GM21825 (cell line): Measurements from ENCODE around the gene HES2.
"Not testable (repeated sequence)": the region's sequence is repeated elsewhere in the genome, so short reads cannot be mapped to it uniquely, and the experiment has no call there.

ENCODE experiments used
- ATAC-seq: cut with Tn5 transposase; IDR thresholded peaks from one replicate; pipeline ENCODE4 v1.9.1; 2021; ENCODE audit warnings: mild to moderate bottlenecking, moderate library complexity; ENCODE audit not compliant: unreplicated experiment

The HES2 gene, protein sequence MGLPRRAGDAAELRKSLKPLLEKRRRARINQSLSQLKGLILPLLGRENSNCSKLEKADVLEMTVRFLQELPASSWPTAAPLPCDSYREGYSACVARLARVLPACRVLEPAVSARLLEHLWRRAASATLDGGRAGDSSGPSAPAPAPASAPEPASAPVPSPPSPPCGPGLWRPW

DNA sequence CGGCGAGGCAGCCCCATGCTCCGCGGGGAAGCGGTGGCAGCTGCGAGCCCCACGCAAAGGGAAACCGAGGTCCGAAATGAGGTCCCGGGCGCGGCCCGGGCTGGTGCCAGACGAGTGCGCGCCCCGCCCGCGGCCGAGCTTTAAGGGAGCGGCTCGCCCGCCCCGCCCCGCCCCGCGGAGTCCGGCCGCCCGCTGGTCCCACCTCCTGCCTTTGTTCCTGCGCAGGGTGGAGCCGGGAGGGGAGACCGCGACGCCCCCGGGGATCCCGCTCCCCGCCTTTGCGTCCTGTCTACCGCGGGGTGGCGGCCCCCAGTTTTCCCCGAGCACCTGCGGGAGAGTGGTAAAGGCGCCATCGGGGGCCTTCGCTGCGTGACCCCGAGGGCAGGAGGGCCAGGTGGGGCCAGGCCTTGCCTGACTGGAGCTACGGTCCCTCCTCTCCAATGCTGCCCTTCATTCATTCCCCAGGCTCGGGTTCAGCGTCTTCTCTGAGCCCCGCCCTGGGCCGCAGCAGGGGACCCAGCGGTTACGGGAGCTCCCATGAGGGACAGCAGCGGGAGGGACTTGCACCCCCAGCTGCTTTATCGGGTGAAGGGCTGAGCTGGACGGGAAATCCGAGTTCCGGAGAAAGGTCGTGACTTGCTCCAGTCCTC is at the start of gene HES2:
Gene HES2, minus strand, starts transcription at position 116 of the 650 bp plus-strand sequence. Its CDS starts 99 bp downstream, at position 17.
- ATAC-seq = no peak

DNA sequence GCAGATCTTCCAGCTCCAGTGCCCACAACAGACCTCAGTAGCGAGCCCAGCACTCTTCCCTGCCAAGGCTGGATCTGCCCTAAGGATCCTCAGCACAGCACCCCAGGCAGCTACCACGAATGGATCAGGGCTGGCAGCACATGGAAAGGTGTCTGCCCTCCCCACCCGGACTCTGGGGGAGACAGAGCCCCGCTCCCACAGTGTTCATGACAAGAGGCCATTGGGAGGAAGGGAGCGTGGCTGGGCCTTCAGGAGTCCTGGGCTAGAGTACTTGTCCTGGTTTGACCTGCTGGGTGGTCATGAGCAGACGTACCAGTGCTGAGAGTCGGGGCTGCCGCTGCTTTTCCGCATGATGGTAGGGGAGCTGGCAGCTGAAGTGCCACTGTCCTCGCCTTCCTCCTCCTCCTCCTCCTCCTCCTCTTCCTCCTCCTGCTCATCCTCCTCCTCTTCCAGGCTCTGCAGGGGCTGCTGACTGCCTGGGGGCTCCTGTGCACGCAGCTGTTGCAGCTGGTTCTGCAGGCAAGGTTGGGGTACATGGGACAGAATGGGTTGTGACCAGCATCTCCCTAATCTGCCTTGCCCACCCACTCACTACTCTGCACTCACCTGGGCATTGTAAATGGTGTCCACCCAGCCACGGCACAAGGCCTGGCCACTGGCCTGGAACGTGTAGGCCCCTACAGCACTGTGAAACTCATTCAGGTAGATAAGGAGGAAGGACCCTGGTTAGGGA is 49.2 kb upstream of the HES2 start:
- ATAC-seq = no peak

DNA sequence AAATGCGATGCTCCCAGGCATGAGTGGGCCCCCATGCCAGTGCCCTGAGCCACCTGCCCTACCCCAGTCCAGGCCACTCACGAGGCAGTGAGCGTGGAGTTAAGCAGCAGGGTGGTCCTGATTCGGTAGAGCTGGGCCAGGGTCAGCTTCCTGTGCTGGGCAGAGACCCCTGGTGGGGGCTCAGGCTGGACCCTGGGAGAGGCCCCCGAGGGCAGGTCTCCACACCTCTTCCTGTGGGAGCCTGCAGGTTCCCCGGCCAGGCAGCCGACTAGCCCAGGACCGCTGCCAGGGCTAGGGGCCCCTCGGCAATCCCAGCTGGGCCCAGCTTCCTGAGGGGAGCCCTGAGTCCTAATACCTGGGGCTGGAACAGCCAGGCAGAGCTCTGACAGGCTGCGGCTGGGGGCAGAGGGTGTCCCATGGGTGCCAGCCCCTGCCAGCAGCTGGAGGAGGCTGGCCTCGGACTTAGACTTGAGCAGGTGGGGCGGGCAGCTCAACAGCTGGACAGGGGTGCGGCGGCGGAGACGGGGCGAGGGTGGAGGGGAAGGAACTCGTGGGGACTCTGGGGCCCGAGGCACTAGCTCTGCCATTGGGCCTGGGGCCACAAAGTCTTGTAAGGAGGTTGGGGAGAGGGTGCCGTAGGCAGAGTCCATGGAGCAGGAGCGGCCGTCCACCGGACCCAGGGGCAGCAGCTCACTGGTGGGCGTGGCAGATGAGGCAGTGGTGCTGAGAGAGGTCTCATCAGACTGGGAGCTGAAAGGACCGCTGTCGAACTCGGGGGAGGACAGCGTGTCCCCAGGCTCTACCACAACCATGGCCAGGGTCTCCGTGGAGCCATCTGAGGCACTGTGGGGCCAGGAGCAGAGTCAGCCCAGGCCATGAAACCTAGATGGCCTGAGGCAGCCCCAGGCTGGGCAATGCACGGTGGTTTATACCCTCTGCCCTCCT is 48.3 kb upstream of the HES2 start:
- no peak for ATAC-seq

DNA sequence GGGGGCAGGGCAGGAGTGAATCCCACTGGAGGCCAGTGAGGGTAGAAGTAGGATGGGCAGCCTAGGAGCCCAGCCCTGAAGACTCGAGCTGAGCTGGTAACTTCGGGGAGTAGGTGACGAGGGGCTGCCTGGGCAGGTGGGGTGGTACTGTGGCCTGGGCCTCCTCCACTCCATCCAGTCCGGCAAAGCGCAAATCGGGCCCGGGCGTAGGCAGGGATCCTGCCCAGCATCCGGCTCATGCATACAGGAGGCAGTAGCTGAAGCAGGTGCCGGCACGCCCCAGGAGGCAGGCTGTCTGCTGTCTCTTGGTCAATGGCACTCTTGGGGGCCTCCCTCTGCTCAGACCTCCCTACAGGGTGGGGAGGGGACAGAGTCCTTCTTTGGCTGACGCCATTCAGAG is 47.5 kb upstream of the HES2 start:
- ATAC-seq = no peak

DNA sequence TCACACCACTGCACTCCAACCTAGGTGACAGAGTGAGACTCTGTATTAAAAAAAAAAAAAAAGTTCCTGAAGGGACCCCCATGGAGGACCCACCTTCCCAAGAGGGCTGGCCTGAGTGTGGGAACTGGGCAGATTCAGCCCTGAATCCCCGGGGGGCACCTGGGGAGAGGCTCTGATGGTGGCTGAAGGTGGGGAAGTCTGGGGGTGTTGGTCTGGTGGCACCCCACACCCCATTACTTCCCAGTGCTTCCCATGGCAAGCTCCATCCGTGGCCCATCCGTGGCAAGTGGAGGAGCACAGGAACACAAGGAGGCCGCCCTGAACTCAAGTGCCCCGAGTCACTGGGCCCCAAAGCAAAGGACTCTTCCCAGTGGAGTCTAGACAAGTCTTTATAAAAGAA is 47.0 kb upstream of the HES2 start:
- no peak for ATAC-seq

DNA sequence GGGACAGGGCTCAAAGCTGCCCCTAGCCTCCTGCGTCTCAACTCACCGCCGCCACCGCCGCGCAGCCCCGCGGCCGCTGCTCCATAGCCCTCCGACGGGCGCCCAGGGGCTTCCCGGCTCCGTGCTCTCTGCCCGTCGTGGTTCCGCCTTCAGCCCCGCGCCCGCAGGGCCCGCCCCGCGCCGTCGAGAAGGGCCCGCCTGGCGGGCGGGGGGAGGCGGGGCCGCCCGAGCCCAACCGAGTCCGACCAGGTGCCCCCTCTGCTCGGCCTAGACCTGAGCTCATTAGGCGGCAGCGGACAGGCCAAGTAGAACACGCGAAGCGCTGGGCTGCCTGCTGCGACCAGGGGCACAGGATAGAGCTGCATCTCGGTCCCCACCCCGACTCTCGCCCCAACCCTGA is 46.3 kb upstream of the HES2 start, which contains the start of gene TNFRSF25:
Gene TNFRSF25, minus strand, starts transcription at position 151 of the 400 bp plus-strand sequence. Its CDS starts 66 bp downstream, at position 85.
- no peak for ATAC-seq

DNA sequence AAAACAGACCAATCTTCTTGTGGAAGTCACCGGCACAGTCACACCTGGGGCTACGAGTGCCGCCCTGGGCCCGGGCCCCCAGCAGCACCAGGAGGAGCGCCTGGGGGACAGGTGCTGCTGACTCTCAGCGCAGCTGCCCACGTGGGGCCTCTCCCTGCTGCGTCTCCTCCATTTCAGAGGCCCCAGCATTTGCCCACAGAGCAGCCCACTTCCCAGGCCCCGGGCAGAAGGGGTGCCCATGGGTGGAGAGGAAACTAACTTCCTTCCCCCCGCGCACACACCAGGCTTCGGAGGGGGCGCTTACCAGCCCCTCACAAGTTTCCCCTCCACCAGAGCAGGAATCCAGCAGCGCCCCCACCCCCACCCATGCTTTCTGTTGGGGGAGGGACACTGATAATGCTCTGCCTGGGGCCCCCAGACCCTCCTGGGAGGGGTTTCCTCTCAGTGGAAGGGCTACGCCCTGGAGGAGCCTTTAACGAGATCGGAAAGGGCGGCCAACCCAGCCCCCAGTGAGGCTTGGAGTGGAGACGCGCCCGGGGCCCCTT is 45.8 kb upstream of the HES2 start:
- ATAC-seq = no peak

DNA sequence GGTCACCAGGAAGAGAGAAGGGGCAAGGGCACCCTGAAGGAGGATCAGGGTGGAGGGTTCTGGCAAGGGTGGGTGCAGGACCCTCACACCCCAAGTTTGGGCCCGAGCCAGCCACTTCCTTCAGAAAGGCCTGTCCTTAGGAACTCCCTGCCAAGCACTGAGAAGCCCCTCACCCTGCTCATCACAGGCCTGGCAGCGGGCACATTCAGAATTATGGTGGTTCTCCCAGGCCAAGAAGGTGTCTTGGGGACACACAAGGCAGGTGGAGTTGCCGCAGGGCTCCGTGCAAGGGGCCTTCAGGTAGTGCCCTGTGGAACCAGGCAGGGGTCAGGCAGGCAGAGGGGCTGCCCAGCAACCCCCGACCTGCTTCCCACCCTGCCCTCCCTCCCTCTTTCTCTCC is 45.2 kb upstream of the HES2 start:
- no peak for ATAC-seq

DNA sequence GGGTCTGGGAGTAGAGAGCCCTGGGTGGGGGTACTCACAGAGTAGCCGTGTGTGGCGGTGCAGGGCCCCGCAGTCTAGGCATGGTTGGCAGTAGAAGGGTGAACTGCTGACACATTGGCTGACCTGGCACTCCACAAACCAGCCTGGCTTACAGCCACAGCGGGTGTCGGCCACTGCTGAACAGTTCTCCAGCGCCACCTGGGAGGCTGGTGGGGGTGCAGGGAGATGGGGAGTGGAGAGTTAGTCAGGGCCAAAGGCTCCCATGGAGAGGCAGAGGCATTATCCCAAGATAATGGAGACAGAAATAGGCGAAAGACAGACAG is 44.8 kb upstream of the HES2 start:
- no peak for ATAC-seq

DNA sequence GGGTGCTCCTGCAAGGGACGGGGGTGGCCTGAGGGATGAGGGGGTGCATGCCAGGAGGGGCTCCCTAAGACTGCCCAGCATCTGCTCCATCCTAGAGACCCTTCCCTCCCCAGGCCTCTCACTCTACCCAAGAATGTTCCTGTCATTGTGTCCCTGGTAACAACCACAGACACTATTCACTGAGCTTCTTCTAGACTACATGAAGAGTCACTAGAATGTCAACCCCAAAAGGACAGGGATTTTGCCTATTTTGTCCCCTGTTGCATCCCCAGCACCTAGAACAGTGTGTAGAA is 43.3 kb upstream of the HES2 start:
- ATAC-seq = no peak

DNA sequence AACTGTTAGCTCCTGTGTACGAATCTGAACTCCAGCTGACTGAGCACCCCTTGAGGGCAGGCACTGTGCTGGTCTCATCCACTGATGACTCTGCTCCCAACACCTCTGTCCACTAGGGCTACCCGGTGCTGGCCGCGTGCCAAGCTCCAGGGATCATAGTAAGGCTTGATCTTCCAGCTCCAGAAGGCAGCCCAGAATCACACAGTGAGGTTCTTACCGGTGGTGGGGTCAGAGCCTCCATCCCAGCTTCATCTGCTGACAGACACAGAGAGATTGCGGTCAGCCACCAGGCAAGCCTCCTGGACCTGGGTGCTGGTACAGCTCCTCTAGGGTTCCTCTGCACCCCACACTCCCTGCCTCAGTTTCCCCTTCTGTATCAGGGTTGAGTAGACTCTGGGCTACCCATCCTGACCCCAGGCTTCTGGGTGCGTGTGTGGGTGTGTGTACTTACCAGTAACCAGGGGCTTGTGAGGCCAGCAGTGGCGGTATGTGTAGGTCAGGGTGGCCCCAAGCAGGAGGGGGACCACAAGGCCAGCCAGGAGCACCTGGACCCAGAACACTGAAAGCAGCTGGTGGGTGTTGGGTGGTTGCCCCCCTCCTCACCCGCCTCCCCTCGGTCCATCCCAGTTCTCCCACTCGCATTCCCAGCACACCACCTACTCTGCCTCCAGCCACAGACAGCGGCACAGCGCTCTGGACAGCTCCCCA is 42.8 kb upstream of the HES2 start:
- no peak for ATAC-seq

DNA sequence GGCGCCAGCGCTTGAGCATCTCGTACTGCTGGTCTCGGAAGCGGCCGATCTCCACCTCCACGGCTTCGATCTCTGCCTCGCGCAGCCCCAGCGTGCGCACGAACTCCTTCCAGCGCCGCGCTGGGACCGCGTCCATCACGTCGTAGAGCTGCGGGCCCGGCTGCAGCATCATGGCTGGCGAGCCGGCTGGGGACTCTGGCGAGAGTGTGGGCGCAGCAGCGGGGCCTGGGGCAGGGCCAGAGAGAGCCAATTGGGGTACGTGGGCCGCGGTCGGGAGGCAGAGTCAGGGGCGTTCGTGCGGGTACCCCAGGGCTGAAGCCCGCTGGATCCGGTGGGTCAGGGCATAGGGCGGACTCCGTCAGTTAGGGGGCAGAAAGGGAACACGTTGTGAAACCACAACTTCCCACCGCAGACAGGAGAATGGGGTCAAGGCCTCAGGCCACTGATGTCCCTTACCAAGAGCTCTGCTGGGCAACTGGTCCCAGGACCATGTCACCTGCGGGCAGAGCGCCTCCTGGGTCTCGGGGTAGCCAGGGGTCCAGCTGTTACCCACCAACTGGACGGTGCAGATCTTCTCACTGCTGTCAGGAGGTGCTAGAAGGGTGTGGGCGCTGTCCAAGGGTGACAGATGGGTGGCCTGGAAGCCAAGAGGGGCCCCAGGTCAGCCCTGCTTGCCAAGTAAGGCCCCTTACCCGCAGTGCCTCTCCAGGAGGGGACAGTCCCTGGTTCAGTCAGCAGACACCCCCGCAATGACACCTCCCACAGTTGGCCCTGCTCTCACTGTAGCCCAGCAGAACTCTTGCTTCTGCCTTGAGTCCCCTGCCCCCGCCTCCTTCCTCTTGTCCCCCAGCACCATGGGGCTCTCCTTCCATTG is 42.1 kb upstream of the HES2 start:
- ATAC-seq = no peak

DNA sequence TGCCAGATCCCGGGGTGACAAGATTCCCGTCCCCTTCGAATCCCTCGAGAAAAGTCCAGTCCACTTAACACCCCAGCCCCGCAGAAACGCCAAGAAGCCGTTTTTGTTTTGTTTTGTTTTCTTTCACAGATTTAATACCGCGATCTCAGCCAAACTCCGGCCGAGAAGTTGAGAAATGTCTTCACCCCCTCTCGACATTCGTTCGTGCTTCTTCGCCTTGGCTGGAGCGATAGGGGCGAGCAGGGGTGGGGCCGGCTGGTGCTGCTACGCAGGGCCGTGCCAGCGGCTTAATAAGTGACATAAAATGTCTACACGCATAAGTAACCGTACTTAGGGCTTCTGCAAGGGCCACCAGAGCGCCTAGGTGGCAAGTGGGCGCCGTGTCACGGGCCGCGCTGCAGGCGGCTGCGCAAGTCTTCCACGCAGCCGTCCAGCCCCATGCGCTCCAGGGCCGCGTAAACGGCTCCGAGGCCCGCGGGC is 41.4 kb upstream of the HES2 start:
- ATAC-seq = no peak

DNA sequence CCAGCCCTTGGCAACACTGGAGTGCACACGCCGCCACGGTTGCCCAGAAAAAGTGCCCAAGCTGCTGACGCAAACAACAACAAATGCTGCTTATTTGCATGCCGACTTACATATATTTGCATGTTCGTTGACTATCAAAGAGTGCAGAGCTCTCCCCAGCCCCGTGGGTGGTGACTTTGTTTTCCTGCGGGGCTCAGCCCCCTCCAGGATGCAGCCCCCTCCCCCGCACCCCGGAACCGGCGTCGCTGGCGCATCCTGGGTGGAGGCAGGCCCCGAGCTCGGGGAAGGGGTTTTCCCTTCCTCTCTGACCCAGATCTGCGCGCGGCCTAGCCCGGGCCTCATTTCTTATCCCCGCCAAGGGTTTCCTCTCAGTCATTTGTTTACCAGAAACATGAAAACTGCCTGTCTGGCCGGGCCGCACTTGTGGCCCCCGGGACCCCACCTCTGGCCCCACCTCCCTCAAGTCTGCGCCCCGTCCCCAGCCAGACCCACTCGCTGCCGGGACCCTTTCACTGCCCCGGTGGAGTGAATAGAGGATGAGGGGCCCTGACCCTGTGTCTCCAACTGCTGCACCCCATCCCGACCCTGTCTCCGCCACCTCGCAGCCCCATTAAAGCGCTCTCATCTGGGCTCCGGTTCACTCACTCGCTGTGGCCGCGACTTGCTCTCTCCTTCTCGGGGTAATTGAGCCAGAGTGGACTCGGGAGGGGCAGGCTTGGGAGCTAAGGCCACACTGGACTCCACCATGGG is 40.8 kb upstream of the HES2 start:
- ATAC-seq = no peak

DNA sequence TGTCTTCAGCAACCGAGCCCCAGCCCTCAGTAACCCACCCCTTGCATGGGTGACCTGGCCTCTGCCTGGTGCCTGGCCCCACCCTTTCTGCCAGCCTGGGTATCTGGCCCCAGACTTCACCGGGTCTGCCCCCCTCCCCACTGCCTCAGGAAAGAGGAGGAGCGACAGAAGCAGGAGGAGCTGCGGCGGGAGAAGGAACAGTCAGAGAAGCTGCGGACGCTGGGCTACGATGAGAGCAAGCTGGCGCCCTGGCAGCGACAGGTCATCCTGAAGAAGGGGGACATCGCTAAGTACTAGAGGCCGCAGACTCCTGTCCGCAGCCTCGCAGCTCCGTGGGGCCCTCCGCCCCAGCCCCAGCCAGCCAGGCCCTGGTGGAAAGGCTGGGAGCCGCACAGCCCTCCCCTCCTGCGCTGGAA is 40.1 kb upstream of the HES2 start:
- no peak for ATAC-seq

DNA sequence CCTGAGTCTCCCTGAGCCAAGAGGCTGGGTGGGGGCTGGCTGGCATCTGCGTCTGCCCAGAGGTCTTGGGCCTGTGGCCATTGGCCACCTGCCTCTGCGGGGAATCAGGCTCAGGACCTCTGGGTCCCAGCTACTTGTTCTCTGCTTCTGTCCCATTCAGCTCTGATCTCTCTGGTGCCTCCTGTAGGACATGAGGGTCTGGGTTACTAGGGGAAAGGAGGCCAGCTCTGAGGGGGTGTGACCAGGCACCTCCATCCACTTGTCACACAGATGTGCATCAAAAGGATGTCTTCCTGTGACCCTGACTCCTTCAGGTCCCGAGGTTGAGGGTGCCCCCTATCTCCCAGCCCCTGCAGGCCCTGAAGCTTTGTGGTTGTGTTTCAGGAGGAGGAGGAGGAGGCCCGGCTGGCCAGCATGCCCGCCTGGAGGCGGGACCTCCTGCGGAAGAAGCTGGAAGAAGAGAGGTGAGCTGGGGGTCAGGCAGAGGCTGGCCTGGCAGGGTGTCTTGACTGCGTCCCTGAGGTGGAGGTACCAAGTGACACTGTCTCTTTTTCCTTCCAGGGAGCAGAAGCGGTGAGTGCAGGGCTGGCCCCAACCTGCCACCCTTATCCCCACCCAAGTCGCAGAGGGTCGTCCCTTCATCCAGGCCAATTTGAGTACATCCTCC is 37.2 kb upstream of the HES2 start:
- no peak for ATAC-seq

DNA sequence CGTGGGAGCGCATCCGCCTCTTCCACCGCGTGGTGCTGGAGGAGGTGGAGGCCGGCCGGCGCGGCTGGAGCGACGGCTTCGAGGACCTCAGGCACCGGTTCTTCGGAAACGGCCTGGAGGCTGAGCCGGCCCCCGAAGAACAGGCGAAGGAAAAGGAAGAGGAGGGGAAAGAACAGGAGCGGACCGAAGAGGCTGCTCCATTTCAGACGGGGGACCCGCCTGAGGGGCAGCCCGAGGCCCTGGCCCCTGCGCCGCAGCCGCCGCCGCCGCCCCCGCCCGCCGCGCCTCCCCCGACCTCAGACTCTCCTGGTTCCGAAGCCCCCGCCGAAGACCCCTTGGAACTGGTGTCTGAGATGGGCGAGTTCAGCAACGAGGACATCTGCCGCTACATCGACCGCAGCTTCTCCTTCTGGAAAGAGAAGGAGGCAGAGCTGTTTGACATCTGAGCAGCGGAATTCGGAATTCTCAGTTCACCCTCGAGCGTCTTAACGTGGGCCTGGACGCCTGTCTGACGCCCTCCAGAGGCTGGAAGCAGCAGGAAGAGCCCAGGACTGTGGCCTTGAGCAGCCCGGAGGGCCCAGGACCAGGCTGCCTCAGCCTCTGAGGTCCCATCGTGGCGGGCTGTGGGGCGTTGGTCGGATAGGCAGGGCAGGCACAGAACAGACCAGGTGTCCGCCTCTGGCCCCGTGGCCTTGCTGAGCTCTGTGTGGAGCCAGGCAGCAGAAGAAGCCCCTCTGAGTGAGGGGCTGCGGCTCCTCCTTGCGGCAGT is 36.2 kb upstream of the HES2 start:
- not testable (repeated sequence) for ATAC-seq
